A673 (cell line): ENCODE data around the gene WDCP. TPM values are rescaled to one million over a fixed set of nuclear protein-coding genes. Genes with fewer than 3 reads are reported as not detected.

ENCODE experiments used
- BruUV-seq: library from RNA; stranded (reverse); fragments of 400-500 nt; replicated peaks from 2 replicates; lab custom pipeline; 2021; lab: Mats Ljungman, UMichigan
- CTCF ChIA-PET: fragments of 300-600 bp; sonication (Branson Sonifier 250); formaldehyde crosslinking; loops from one replicate; lab custom pipeline; 2022; ENCODE audit warnings: antibody characterized with exemption; lab: Charles Lee
- POLR2A ChIA-PET: fragments of 300-600 bp; sonication (Branson Sonifier 250); formaldehyde crosslinking; loops from one replicate; lab custom pipeline; 2022; ENCODE audit warnings: antibody characterized with exemption; ENCODE audit not compliant: low non-redundant PET; lab: Charles Lee
- DNase-seq: peaks from one replicate; pipeline ENCODE4 v3.0.0-alpha.2; 2015; ENCODE audit warnings: low spot score
- H3K27ac ChIP-seq: fragments of 200-600 bp; sonication (generic); 2 replicates; pipeline ENCODE4 v1.5.1; 2016; ENCODE audit warnings: mixed run types, low read depth, mild to moderate bottlenecking, mixed read lengths, antibody characterized with exemption, low read length; ENCODE audit not compliant: poor library complexity, severe bottlenecking
- H3K27me3 ChIP-seq: fragments of 200-600 bp; sonication (generic); replicated peaks from 2 replicates; pipeline ENCODE4 v1.6.1; 2017; ENCODE audit warnings: mixed run types, low read depth, mild to moderate bottlenecking, mixed read lengths, antibody characterized with exemption, low read length; ENCODE audit not compliant: insufficient read depth, poor library complexity
- H3K36me3 ChIP-seq: fragments of 200-600 bp; sonication (generic); 2 replicates; pipeline ENCODE4 v1.6.1; 2016; ENCODE audit warnings: mixed run types, mild to moderate bottlenecking, mixed read lengths, antibody characterized with exemption, low read length; ENCODE audit not compliant: insufficient read depth, poor library complexity, severe bottlenecking
- H3K4me1 ChIP-seq: fragments of 200-600 bp; sonication (generic); 2 replicates; pipeline ENCODE4 v1.6.1; 2017; ENCODE audit warnings: mixed run types, mild to moderate bottlenecking, mixed read lengths, antibody characterized with exemption, low read length; ENCODE audit not compliant: insufficient read depth, poor library complexity, severe bottlenecking
- H3K4me3 ChIP-seq: fragments of 200-600 bp; sonication (generic); 2 replicates; pipeline ENCODE4 v1.5.1; 2016; ENCODE audit warnings: low read depth, mixed run types, mild to moderate bottlenecking, mixed read lengths, low read length; ENCODE audit not compliant: poor library complexity, severe bottlenecking
- H3K9me3 ChIP-seq: fragments of 200-600 bp; sonication (generic); 2 replicates; pipeline ENCODE4 v1.6.1; 2016; ENCODE audit warnings: mixed run types, low read depth, mild to moderate bottlenecking, mixed read lengths, antibody characterized with exemption, low read length; ENCODE audit not compliant: poor library complexity, severe bottlenecking
- EZH2 ChIP-seq: fragments of 200-600 bp; sonication (generic); IDR thresholded peaks from 2 replicates; pipeline ENCODE4 v1.6.1; 2017; ENCODE audit warnings: borderline replicate concordance, low read depth, mild to moderate bottlenecking, mixed read lengths, antibody characterized with exemption, low read length; ENCODE audit not compliant: poor library complexity, severe bottlenecking
- intact Hi-C: fragments of 100-400 bp; cut with micrococcal nuclease; formaldehyde crosslinking; loops from one replicate; pipeline ENCODE4 v1.10.0; 2022; ENCODE audit not compliant: unreplicated experiment
- total RNA-seq: library from RNA; stranded (reverse); gene quantifications from 2 replicates; pipeline ENCODE4 v1.2.3, GENCODE V29; 2021
- TF ChIP-seq, protein P1 (sequence below): fragments of 300-800, 200-600 bp; sonication (generic); conservative IDR thresholded peaks from 2 replicates; pipeline ENCODE4 v1.5.1; 2017; ENCODE audit warnings: low read depth, mild to moderate bottlenecking, antibody characterized with exemption, low read length, moderate library complexity, mixed read lengths

The WDCP gene
- total RNA-seq, 1 experiment from 2014 or later, result 30.8 TPM

DNA sequence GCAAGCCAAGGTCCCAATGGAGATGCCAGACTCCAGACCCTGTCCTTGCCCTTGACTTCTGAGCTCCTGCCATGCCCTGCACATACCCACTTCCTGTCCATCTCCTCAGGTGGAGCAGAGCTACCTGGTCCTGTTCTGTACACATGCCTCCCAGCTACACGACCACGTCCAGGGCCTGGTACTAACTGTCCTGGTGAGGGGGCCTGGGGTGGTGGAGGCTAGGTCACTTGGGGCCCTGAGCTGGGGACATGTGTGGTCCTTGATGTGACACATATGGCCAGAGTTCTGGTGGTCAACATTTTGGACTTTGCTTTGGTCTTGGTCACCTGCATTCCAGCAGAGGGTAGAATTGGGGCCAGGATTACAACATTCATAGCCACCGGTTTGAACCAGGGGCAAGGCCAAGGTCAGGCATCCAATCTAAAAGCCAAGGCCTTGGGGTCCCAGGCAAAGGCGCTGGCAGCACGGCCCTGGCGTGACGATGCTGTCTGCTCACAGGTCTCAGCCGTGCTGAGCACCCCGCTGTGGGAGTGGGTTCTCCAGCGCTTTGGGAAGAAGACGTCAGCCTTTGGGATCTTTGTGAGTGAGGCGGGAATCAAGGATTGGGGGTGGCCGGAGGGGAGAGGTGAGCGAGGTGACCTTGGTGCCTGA is 24.7 kb downstream of the WDCP start:
- TF ChIP-seq EZH2, result no peak
- TF ChIP-seq, protein P1, sequence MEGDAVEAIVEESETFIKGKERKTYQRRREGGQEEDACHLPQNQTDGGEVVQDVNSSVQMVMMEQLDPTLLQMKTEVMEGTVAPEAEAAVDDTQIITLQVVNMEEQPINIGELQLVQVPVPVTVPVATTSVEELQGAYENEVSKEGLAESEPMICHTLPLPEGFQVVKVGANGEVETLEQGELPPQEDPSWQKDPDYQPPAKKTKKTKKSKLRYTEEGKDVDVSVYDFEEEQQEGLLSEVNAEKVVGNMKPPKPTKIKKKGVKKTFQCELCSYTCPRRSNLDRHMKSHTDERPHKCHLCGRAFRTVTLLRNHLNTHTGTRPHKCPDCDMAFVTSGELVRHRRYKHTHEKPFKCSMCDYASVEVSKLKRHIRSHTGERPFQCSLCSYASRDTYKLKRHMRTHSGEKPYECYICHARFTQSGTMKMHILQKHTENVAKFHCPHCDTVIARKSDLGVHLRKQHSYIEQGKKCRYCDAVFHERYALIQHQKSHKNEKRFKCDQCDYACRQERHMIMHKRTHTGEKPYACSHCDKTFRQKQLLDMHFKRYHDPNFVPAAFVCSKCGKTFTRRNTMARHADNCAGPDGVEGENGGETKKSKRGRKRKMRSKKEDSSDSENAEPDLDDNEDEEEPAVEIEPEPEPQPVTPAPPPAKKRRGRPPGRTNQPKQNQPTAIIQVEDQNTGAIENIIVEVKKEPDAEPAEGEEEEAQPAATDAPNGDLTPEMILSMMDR, result no peak
- ChIA-PET CTCF (interaction anchor here (0.7 kb wide), 1 partner anchor 28 kb away, joined by 10 read pairs; no protein-coding TSS in a partner anchor), POLR2A (no interaction called here)
- no peak overlapping the region for H3K27ac ChIP-seq
- H3K36me3 ChIP-seq, result no peaks in the 10 kb centered on the region
- H3K27me3 ChIP-seq, result no peaks in the 10 kb centered on the region
- no TSS peak for BruUV-seq
- H3K4me3 ChIP-seq, result no peak overlapping the region
- no peaks in the 10 kb centered on the region for H3K9me3 ChIP-seq
- H3K4me1 ChIP-seq, result peaks cover 15% of the 10 kb centered on the region
- intact Hi-C loops, result no loop called here
- no peak for DNase-seq

DNA sequence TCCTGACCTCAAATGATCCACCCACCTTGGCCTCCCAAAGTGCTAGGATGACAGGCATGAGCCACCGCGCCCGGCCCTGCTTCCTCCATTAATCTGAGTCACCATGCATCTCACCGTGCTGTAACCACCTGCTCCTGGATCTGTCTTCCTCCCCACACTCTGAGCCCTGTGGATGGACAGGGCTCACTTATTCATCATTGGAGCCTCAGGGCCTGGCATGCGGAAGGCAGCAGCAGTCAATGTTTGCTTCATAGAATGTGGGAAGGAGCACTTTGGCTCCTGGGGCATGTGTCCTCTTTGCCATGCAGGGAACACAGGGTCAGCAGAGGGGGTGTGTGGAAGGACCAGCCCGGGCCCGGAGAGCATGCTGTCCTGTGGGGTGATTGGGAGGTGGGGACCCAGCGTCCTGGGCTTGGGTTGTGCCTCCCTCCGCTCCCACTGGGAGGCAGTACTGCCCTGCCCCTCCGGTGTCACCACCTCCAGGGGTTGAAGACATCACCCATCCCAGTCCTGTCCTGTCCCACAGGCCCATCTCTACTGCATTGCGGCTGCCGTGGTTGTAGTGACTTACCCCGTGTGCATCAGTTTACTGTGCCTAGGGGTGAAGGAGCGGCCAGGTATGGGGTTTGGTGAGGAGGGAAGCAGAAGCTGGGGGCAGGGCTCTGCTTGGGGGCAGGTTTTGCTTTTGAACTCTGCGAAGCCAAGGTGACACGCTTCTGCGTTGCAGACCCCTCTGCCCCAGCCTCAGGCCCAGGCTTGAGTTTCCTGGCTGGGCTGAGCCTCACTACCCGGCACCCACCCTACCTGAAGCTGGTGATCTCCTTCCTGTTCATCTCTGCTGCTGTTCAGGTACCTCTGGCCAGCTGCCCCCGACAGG is 25.8 kb downstream of the WDCP start:
- Histone ChIP-seq H3K4me1 (peaks cover 10% of the 10 kb centered on the region), H3K36me3 (no peaks in the 10 kb centered on the region), H3K27ac (no peak overlapping the region), H3K27me3 (no peaks in the 10 kb centered on the region), H3K9me3 (no peaks in the 10 kb centered on the region), H3K4me3 (no peak overlapping the region)
- intact Hi-C loops, result no loop called here
- peak; percentile 25 for DNase-seq
- TF ChIP-seq, protein P1, result peak; percentile 45; the same call in 1 of the 2 replicates
- no peak for TF ChIP-seq EZH2
- no TSS peak for BruUV-seq
- POLR2A ChIA-PET, result no interaction called here
- CTCF ChIA-PET, result no interaction called here

GRCh38 chr2:24020244-24020643 is 26.9 kb downstream of the WDCP start:
- intact Hi-C loops, result no loop called here
- ChIA-PET POLR2A (no interaction called here), CTCF (no interaction called here)
- Histone ChIP-seq H3K9me3 (no peaks in the 10 kb centered on the region), H3K36me3 (no peaks in the 10 kb centered on the region), H3K27me3 (no peaks in the 10 kb centered on the region), H3K27ac (no peak overlapping the region), H3K4me1 (no peaks in the 10 kb centered on the region), H3K4me3 (no peak overlapping the region)
- TF ChIP-seq EZH2, result no peak
- TF ChIP-seq, protein P1, result no peak
- DNase-seq, result no peak
- no TSS peak for BruUV-seq
